GM23338 (cell line): ENCODE measurements around the gene NABP1. TPM values are rescaled to one million over a fixed set of nuclear protein-coding genes. Genes with fewer than 3 reads are reported as not detected.

Source experiments
- ATAC-seq: fragments of 200-7000 bp; cut with Tn5 transposase; 3 replicates; pipeline ENCODE4 v1.9.1; 2020
- DNase-seq: peaks from one replicate; pipeline ENCODE4 v3.0.0-alpha.2; 2015; ENCODE audit warnings: low spot score
- H2AFZ ChIP-seq: fragments of 200-600 bp; sonication (generic); 2 replicates; pipeline ENCODE4 v1.8.0; 2016; ENCODE audit warnings: antibody characterized with exemption, mild to moderate bottlenecking, moderate library complexity
- H3F3A ChIP-seq: fragments of 200-600 bp; sonication (generic); replicated peaks from 2 replicates; pipeline ENCODE4 v1.8.0; 2017; ENCODE audit warnings: antibody characterized with exemption, mixed run types, low read depth
- H3K27ac ChIP-seq: fragments of 200-600 bp; sonication (generic); 2 replicates; pipeline ENCODE4 v1.6.1; 2016; ENCODE audit warnings: low read depth
- H3K27me3 ChIP-seq: fragments of 200-600 bp; sonication (generic); 2 replicates; pipeline ENCODE4 v1.8.0; 2016; ENCODE audit warnings: mild to moderate bottlenecking, mixed run types, moderate library complexity; ENCODE audit not compliant: insufficient read depth
- H3K36me3 ChIP-seq: fragments of 200-600 bp; sonication (generic); 2 replicates; pipeline ENCODE4 v1.8.0; 2016; ENCODE audit warnings: mild to moderate bottlenecking; ENCODE audit not compliant: insufficient read depth
- H3K4me1 ChIP-seq: fragments of 200-600 bp; sonication (generic); 2 replicates; pipeline ENCODE4 v1.8.0; 2016; ENCODE audit warnings: mild to moderate bottlenecking, moderate library complexity; ENCODE audit not compliant: insufficient read depth
- H3K4me2 ChIP-seq: fragments of 200-600 bp; sonication (generic); 2 replicates; pipeline ENCODE4 v1.7.1; 2017; ENCODE audit warnings: mixed run types
- H3K4me3 ChIP-seq: fragments of 200-600 bp; sonication (generic); 2 replicates; pipeline ENCODE4 v1.6.1; 2016; ENCODE audit warnings: mixed run types
- H3K79me2 ChIP-seq: fragments of 200-600 bp; sonication (generic); replicated peaks from 2 replicates; pipeline ENCODE4 v1.8.0; 2017; ENCODE audit warnings: mild to moderate bottlenecking; ENCODE audit not compliant: insufficient read depth
- H3K9me2 ChIP-seq: fragments of 200-600 bp; sonication (generic); 2 replicates; pipeline ENCODE4 v1.8.0; 2017; ENCODE audit not compliant: insufficient read depth
- H4K20me1 ChIP-seq: fragments of 200-600 bp; sonication (generic); replicated peaks from 2 replicates; pipeline ENCODE4 v1.8.0; 2017; ENCODE audit warnings: mild to moderate bottlenecking; ENCODE audit not compliant: insufficient read depth
- H3K27ac Mint-ChIP-seq: 2 replicates; pipeline ENCODE4 v1.8.0; 2020; ENCODE audit warnings: inconsistent platforms, mild to moderate bottlenecking, moderate library complexity, mixed read lengths
- H3K27me3 Mint-ChIP-seq: 3 replicates; pipeline ENCODE4 v1.8.0; 2022; ENCODE audit warnings: low read depth, mild to moderate bottlenecking, moderate library complexity, mixed read lengths, inconsistent platforms; ENCODE audit not compliant: insufficient read depth, poor library complexity
- H3K36me3 Mint-ChIP-seq: 3 replicates; pipeline ENCODE4 v1.8.0; 2021; ENCODE audit warnings: low read depth, mild to moderate bottlenecking, inconsistent platforms, moderate library complexity, mixed read lengths
- H3K4me1 Mint-ChIP-seq: 3 replicates; pipeline ENCODE4 v1.8.0; 2020; ENCODE audit warnings: mild to moderate bottlenecking, inconsistent platforms, mixed read lengths
- H3K4me3 Mint-ChIP-seq: 3 replicates; pipeline ENCODE4 v1.8.0; 2021; ENCODE audit warnings: moderate library complexity, mild to moderate bottlenecking, inconsistent platforms, mixed read lengths
- H3K9me3 Mint-ChIP-seq: 3 replicates; pipeline ENCODE4 v1.8.0; 2020; ENCODE audit warnings: moderate library complexity, mild to moderate bottlenecking, inconsistent platforms, mixed read lengths
- CREB1 ChIP-seq: fragments of 250-450 bp; sonication (Bioruptor Pico); IDR thresholded peaks from 2 replicates; pipeline ENCODE4 v1.5.0; 2020; ENCODE audit warnings: low read depth, mild to moderate bottlenecking, moderate library complexity
- EZH2 ChIP-seq: fragments of 200-600 bp; sonication (generic); IDR thresholded peaks from one replicate; pipeline ENCODE4 v1.8.0; 2017; ENCODE audit warnings: antibody characterized with exemption, mild to moderate bottlenecking, low read depth; ENCODE audit not compliant: unreplicated experiment
- EZH2phosphoT487 ChIP-seq: fragments of 200-600 bp; sonication (generic); IDR thresholded peaks from one replicate; pipeline ENCODE4 v1.8.1; 2018; ENCODE audit warnings: antibody characterized with exemption; ENCODE audit not compliant: unreplicated experiment
- JUNB ChIP-seq: IDR thresholded peaks from one replicate; pipeline ENCODE4 v1.6.1; 2016; ENCODE audit warnings: antibody characterized with exemption; ENCODE audit not compliant: unreplicated experiment
- NANOG ChIP-seq: IDR thresholded peaks from 2 replicates; pipeline ENCODE4 v1.6.1; 2016; ENCODE audit warnings: antibody characterized with exemption, borderline replicate concordance
- POLR2AphosphoS5 ChIP-seq: IDR thresholded peaks from 2 replicates; pipeline ENCODE4 v1.6.1; 2016; ENCODE audit warnings: antibody characterized with exemption, low read depth
- REST ChIP-seq: IDR thresholded peaks from one replicate; pipeline ENCODE4 v1.6.1; 2018; ENCODE audit warnings: antibody characterized with exemption; ENCODE audit not compliant: unreplicated experiment
- STAT1 ChIP-seq: IDR thresholded peaks from one replicate; pipeline ENCODE4 v1.6.1; 2016; ENCODE audit warnings: antibody characterized with exemption; ENCODE audit not compliant: unreplicated experiment
- ZNF114 ChIP-seq: fragments of 250-450 bp; sonication (Bioruptor Pico); IDR thresholded peaks from 2 replicates; pipeline ENCODE4 v1.5.0; 2020; ENCODE audit warnings: mild to moderate bottlenecking, moderate library complexity
- ZNF331 ChIP-seq: fragments of 250-450 bp; sonication (Bioruptor Pico); IDR thresholded peaks from 2 replicates; pipeline ENCODE4 v1.5.0; 2020; ENCODE audit warnings: low read depth, mild to moderate bottlenecking, moderate library complexity
- ZNF462 ChIP-seq: fragments of 250-450 bp; sonication (Bioruptor Pico); IDR thresholded peaks from 2 replicates; pipeline ENCODE4 v1.5.0; 2020; ENCODE audit warnings: mild to moderate bottlenecking, moderate library complexity
- polyA plus RNA-seq: library from polyadenylated mRNA; unstranded; fragments of >200 nt; fragmentation: Nextera tagmentation; extraction: Ambion mirVana; gene quantifications from 2 replicates; pipeline ENCODE4 v1.2.1, GENCODE V29; 2016
- total RNA-seq: library from RNA; depleted of rRNA; stranded (reverse); fragments of >200 nt; shearing (Covaris generic); gene quantifications from 2 replicates; pipeline ENCODE4 v1.2.3, GENCODE V29; 2014
- TF ChIP-seq, protein P1 (sequence below), 2 experiments: fragments of 200-600 bp in 1 of 2; sonication (generic) in 1 of 2; conservative IDR thresholded peaks; 2 replicates each; pipeline versions ENCODE4 v1.5.1 to v1.6.1; 2016 to 2017; ENCODE audit warnings: antibody characterized with exemption in 2 of 2, low read depth in 2 of 2, mild to moderate bottlenecking in 2 of 2, moderate library complexity in 1 of 2
- TF ChIP-seq, protein P2 (sequence below): IDR thresholded peaks from 2 replicates; pipeline ENCODE4 v1.6.1; 2016; ENCODE audit warnings: antibody characterized with exemption

NABP1 gene
- total and polyA plus RNA-seq, 2 experiments from 2014 or later: 5.2 to 5.6 TPM

- ATAC-seq: no peak
- Mint-ChIP-seq H3K4me1 (peaks cover 7% of the 10 kb centered on the region; the same call in 2 of the 3 replicates), H3K27me3 (no peaks in the 10 kb centered on the region), H3K27ac (no peak overlapping the region), H3K36me3 (no peaks in the 10 kb centered on the region), H3K4me3 (no peak overlapping the region), H3K9me3 (peaks cover 8% of the 10 kb centered on the region; the same call in 2 of the 3 replicates)
- TF ChIP-seq STAT1 (no peak), ZNF462 (CRISPR knock-in tag) (no peak), ZNF114 (CRISPR knock-in tag) (no peak), EZH2 (no peak), POLR2AphosphoS5 (no peak), NANOG (no peak), REST (no peak), JUNB (no peak), CREB1 (CRISPR knock-in tag) (no peak), ZNF331 (no peak), EZH2phosphoT487 (no peak)
- TF ChIP-seq, protein P1, sequence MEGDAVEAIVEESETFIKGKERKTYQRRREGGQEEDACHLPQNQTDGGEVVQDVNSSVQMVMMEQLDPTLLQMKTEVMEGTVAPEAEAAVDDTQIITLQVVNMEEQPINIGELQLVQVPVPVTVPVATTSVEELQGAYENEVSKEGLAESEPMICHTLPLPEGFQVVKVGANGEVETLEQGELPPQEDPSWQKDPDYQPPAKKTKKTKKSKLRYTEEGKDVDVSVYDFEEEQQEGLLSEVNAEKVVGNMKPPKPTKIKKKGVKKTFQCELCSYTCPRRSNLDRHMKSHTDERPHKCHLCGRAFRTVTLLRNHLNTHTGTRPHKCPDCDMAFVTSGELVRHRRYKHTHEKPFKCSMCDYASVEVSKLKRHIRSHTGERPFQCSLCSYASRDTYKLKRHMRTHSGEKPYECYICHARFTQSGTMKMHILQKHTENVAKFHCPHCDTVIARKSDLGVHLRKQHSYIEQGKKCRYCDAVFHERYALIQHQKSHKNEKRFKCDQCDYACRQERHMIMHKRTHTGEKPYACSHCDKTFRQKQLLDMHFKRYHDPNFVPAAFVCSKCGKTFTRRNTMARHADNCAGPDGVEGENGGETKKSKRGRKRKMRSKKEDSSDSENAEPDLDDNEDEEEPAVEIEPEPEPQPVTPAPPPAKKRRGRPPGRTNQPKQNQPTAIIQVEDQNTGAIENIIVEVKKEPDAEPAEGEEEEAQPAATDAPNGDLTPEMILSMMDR (conservative IDR thresholded peaks at IDR 0.05; ENCODE audit: low read depth in 2 of 2): no peak
- TF ChIP-seq, protein P2, sequence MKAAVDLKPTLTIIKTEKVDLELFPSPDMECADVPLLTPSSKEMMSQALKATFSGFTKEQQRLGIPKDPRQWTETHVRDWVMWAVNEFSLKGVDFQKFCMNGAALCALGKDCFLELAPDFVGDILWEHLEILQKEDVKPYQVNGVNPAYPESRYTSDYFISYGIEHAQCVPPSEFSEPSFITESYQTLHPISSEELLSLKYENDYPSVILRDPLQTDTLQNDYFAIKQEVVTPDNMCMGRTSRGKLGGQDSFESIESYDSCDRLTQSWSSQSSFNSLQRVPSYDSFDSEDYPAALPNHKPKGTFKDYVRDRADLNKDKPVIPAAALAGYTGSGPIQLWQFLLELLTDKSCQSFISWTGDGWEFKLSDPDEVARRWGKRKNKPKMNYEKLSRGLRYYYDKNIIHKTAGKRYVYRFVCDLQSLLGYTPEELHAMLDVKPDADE: no peak
- Histone ChIP-seq H3F3A (peaks cover 6% of the 10 kb centered on the region), H3K27ac (no peak overlapping the region), H3K79me2 (no peaks in the 10 kb centered on the region), H3K4me1 (peaks cover 5% of the 10 kb centered on the region; the same call in 1 of the 2 replicates), H3K4me3 (no peak overlapping the region), H3K36me3 (no peaks in the 10 kb centered on the region), H3K9me2 (peaks cover 4% of the 10 kb centered on the region; the same call in 1 of the 2 replicates), H4K20me1 (no peaks in the 10 kb centered on the region), H3K27me3 (no peaks in the 10 kb centered on the region), H3K4me2 (no peak overlapping the region), H2AFZ (no peak overlapping the region)
- DNase-seq: no peak
Observed at GRCh38 chr2:191703079-191703725, 25.3 kb downstream of the NABP1 start.
